PC-3 (cell line): ENCODE results near the gene NXPH1. TPM values are rescaled to one million over a fixed set of nuclear protein-coding genes. Genes with fewer than 3 reads are reported as not detected.

Experiments used
- ATAC-seq: fragments of 200-7000 bp; cut with Tn5 transposase; 2 replicates; pipeline ENCODE4 v1.9.1; 2020; ENCODE audit warnings: mild to moderate bottlenecking, moderate library complexity
- BruUV-seq: library from RNA; stranded (reverse); fragments of 400-500 nt; replicated peaks from 2 replicates; lab custom pipeline; 2021; lab: Mats Ljungman, UMichigan
- CTCF ChIA-PET: fragments of 300-600 bp; sonication (Branson Sonifier 250); formaldehyde crosslinking; loops from one replicate; lab custom pipeline; 2022; ENCODE audit warnings: antibody characterized with exemption; lab: Charles Lee
- POLR2A ChIA-PET: fragments of 300-600 bp; sonication (Branson Sonifier 250); formaldehyde crosslinking; loops from one replicate; lab custom pipeline; 2022; ENCODE audit warnings: antibody characterized with exemption; ENCODE audit not compliant: unreplicated experiment; lab: Charles Lee
- DNase-seq: peaks from one replicate; pipeline ENCODE4 v3.0.0-alpha.2; 2015
- H2AFZ ChIP-seq: fragments of 300-600 bp; sonication (generic); 2 replicates; pipeline ENCODE4 v1.6.0; 2016; ENCODE audit warnings: antibody characterized with exemption, low read length
- H3F3A ChIP-seq: fragments of 300-600 bp; sonication (generic); one replicate; pipeline ENCODE4 v1.6.0; 2017; ENCODE audit warnings: antibody characterized with exemption, low read length, control low read depth, mild to moderate bottlenecking; ENCODE audit not compliant: unreplicated experiment
- H3K27ac ChIP-seq: fragments of 300-600 bp; sonication (generic); 2 replicates; pipeline ENCODE4 v1.5.1; 2016; ENCODE audit warnings: mild to moderate bottlenecking, low read length
- H3K27me3 ChIP-seq: fragments of 300-600 bp; sonication (generic); 2 replicates; pipeline ENCODE4 v1.6.1; 2016; ENCODE audit warnings: low read length, mixed read lengths
- H3K36me3 ChIP-seq: fragments of 300-600 bp; sonication (generic); 2 replicates; pipeline ENCODE4 v1.6.1; 2016; ENCODE audit warnings: low read depth, mixed run types, low read length, mixed read lengths
- H3K4me1 ChIP-seq: fragments of 300-600 bp; sonication (generic); 2 replicates; pipeline ENCODE4 v1.5.1; 2016; ENCODE audit warnings: low read length; ENCODE audit not compliant: insufficient read depth
- H3K4me2 ChIP-seq: fragments of 300-600 bp; sonication (generic); 2 replicates; pipeline ENCODE4 v1.6.0; 2016; ENCODE audit warnings: low read length
- H3K4me3 ChIP-seq: fragments of 300-600 bp; sonication (generic); 2 replicates; pipeline ENCODE4 v1.5.1; 2016; ENCODE audit warnings: mild to moderate bottlenecking, low read length, mixed read lengths
- H3K79me2 ChIP-seq: fragments of 300-600 bp; sonication (generic); 2 replicates; pipeline ENCODE4 v1.6.1; 2017; ENCODE audit warnings: low read length, mixed read lengths
- H3K9ac ChIP-seq: fragments of 300-600 bp; sonication (generic); 2 replicates; pipeline ENCODE4 v1.6.0; 2016; ENCODE audit warnings: mild to moderate bottlenecking, low read length
- H3K9me2 ChIP-seq: fragments of 300-600 bp; sonication (generic); replicated peaks from 2 replicates; pipeline ENCODE4 v1.6.1; 2016; ENCODE audit warnings: mixed run types, low read length, mixed read lengths
- H3K9me3 ChIP-seq: fragments of 300-600 bp; sonication (generic); 2 replicates; pipeline ENCODE4 v1.6.1; 2016; ENCODE audit warnings: low read length, mixed read lengths
- H4K20me1 ChIP-seq: fragments of 300-600 bp; sonication (generic); 2 replicates; pipeline ENCODE4 v1.6.1; 2016; ENCODE audit warnings: low read length, mixed read lengths
- CTCF ChIP-seq: fragments of 300-600 bp; sonication (generic); conservative IDR thresholded peaks from 2 replicates; pipeline ENCODE4 v1.5.1; 2017; ENCODE audit warnings: antibody characterized with exemption, low read depth, mild to moderate bottlenecking, low read length
- EZH2 ChIP-seq: fragments of 300-600 bp; sonication (generic); IDR thresholded peaks from one replicate; pipeline ENCODE4 v1.6.1; 2017; ENCODE audit warnings: antibody characterized with exemption, mild to moderate bottlenecking, low read length; ENCODE audit not compliant: unreplicated experiment
- EZH2phosphoT487 ChIP-seq: fragments of 300-600 bp; sonication (generic); IDR thresholded peaks from 2 replicates; pipeline ENCODE4 v1.6.1; 2018; ENCODE audit warnings: mild to moderate bottlenecking, antibody characterized with exemption, low read length, borderline replicate concordance
- intact Hi-C: fragments of 100-400 bp; cut with micrococcal nuclease; formaldehyde crosslinking; loops from 2 replicates; pipeline ENCODE4 v1.9.0; 2023
- total RNA-seq: library from RNA; depleted of rRNA; stranded (reverse); fragments of >200 nt; gene quantifications from 2 replicates; pipeline ENCODE4 v1.2.3, GENCODE V29; 2014

The NXPH1 gene
- total RNA-seq, 1 experiment from 2014 or later, result not detected

GRCh38 chr7:8762803-8763202, 329.4 kb downstream of the NXPH1 start:
- intact Hi-C loops, result no loop called here
- no peak overlapping the region for H3K4me2 ChIP-seq
- no peaks in the 10 kb centered on the region for H3K79me2 ChIP-seq
- ChIA-PET POLR2A (no interaction called here), CTCF (no interaction called here)
- no peaks in the 10 kb centered on the region for H3K9me2 ChIP-seq
- H3K9ac ChIP-seq, result no peak overlapping the region
- H3F3A ChIP-seq, result no peaks in the 10 kb centered on the region
- H3K36me3 ChIP-seq, result no peaks in the 10 kb centered on the region
- H3K27me3 ChIP-seq, result no peaks in the 10 kb centered on the region
- H2AFZ ChIP-seq, result no peak overlapping the region
- H3K4me3 ChIP-seq, result no peak overlapping the region
- ATAC-seq (no peak), DNase-seq (no peak)
- H3K4me1 ChIP-seq, result no peaks in the 10 kb centered on the region
- no peaks in the 10 kb centered on the region for H3K9me3 ChIP-seq
- no peaks in the 10 kb centered on the region for H4K20me1 ChIP-seq
- no peak for TF ChIP-seq CTCF
- no peak for TF ChIP-seq EZH2
- TF ChIP-seq EZH2phosphoT487, result no peak
- H3K27ac ChIP-seq, result no peak overlapping the region
- no TSS peak for BruUV-seq

- POLR2A ChIA-PET, result no interaction called here
These were observed 332.0 kb downstream of the NXPH1 start for GRCh38 chr7:8765374-8765773.

GRCh38 chr7:8773518-8773917, 340.1 kb downstream of the NXPH1 start:
- no peak overlapping the region for H3K27ac ChIP-seq
- H3K79me2 ChIP-seq, result no peaks in the 10 kb centered on the region
- ChIA-PET CTCF (no interaction called here), POLR2A (no interaction called here)
- no peak overlapping the region for H3K4me2 ChIP-seq
- no peaks in the 10 kb centered on the region for H3K9me3 ChIP-seq
- no peaks in the 10 kb centered on the region for H4K20me1 ChIP-seq
- no peak for TF ChIP-seq EZH2
- TF ChIP-seq CTCF, result no peak
- TF ChIP-seq EZH2phosphoT487, result no peak
- H3K27me3 ChIP-seq, result no peaks in the 10 kb centered on the region
- H3K9ac ChIP-seq, result no peak overlapping the region
- ATAC-seq (no peak), DNase-seq (no peak)
- BruUV-seq, result no TSS peak
- H3K4me1 ChIP-seq, result no peaks in the 10 kb centered on the region
- H2AFZ ChIP-seq, result no peak overlapping the region
- no peaks in the 10 kb centered on the region for H3K9me2 ChIP-seq
- H3F3A ChIP-seq, result no peaks in the 10 kb centered on the region
- H3K36me3 ChIP-seq, result no peaks in the 10 kb centered on the region
- intact Hi-C loops, result no loop called here
- H3K4me3 ChIP-seq, result no peak overlapping the region

More at GRCh38 chr7:8765374-8765773, 332.0 kb downstream of the NXPH1 start:
- H3K9me3 ChIP-seq, result no peaks in the 10 kb centered on the region
- CTCF ChIA-PET, result no interaction called here
- DNase-seq (no peak), ATAC-seq (no peak)
- H3K4me3 ChIP-seq, result no peak overlapping the region
- no peaks in the 10 kb centered on the region for H3K4me1 ChIP-seq
- no peak overlapping the region for H3K9ac ChIP-seq
- TF ChIP-seq CTCF, result no peak
- TF ChIP-seq EZH2phosphoT487, result no peak
- TF ChIP-seq EZH2, result no peak
- intact Hi-C loops, result no loop called here
- no peaks in the 10 kb centered on the region for H3K27me3 ChIP-seq
- H2AFZ ChIP-seq, result no peak overlapping the region
- H3K79me2 ChIP-seq, result no peaks in the 10 kb centered on the region
- no peaks in the 10 kb centered on the region for H3F3A ChIP-seq
- no peak overlapping the region for H3K4me2 ChIP-seq
- no TSS peak for BruUV-seq
- H4K20me1 ChIP-seq, result no peaks in the 10 kb centered on the region
- no peaks in the 10 kb centered on the region for H3K36me3 ChIP-seq
- H3K9me2 ChIP-seq, result no peaks in the 10 kb centered on the region
- no peak overlapping the region for H3K27ac ChIP-seq
